Astrocyte (in vitro differentiated cells and primary cell): ENCODE data around the gene SMYD4.

Experiments used
- CTCF ChIP-seq: IDR thresholded peaks from 2 replicates; pipeline ENCODE4 v1.5.1; 2011; ENCODE audit warnings: low read depth, mild to moderate bottlenecking, inconsistent platforms, low read length, moderate library complexity; ENCODE audit not compliant: insufficient read depth
- EZH2 ChIP-seq: IDR thresholded peaks from 2 replicates; pipeline ENCODE4 v1.6.1; 2012; ENCODE audit warnings: mild to moderate bottlenecking, low read length, inconsistent platforms; ENCODE audit not compliant: insufficient read depth

DNA sequence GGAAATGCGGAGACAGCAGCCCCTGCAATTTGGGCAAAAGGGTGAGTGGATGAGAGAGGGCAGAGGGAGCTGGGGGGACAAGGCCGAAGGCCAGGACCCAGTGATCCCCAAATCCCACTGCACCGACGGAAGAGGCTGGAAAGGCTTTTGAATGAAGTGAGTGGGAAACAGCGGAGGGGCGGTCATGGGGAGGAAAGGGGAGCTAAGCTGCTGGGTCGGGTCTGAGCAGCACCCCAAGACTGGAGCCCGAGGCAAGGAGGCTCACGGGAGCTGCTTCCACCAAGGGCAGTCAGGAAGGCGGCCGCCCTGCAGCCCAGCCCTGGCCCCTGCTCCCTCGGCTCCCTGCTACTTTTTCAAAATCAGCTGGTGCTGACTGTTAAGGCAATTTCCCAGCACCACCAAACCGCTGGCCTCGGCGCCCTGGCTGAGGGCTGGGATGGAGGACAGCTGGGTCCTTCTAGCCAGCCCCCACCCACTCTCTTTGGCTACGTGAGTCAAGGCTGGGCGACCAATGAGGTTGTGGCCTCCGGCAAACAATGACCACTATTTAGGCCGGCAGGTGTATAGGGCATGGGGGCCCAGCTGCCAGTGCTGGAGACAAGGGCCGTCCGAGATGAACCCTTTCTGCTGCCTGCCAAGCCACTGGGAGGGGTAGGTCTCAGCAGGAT lies 67.3 kb downstream of the SMYD4 start:
- TF ChIP-seq CTCF (no peak), EZH2 (no peak)
